Neuronal stem cell (in vitro differentiated cells): Measurements from ENCODE around the gene RAD51B.

ENCODE experiments used
- DNase-seq: peaks from one replicate; pipeline ENCODE4 v3.0.0-alpha.2; 2013; ENCODE audit warnings: low spot score
- H2AFZ ChIP-seq: one replicate; pipeline ENCODE4 v1.6.1; 2013; ENCODE audit warnings: mild to moderate bottlenecking, low read length, inconsistent platforms
- H2AK5ac ChIP-seq: 2 replicates; pipeline ENCODE4 v1.6.1; 2013; ENCODE audit warnings: low read depth, mild to moderate bottlenecking, inconsistent platforms, low read length, moderate library complexity, mixed read lengths
- H2BK120ac ChIP-seq: 2 replicates; pipeline ENCODE4 v1.6.1; 2013; ENCODE audit warnings: low read depth, mild to moderate bottlenecking, inconsistent platforms, low read length, moderate library complexity, mixed read lengths
- H2BK12ac ChIP-seq: one replicate; pipeline ENCODE4 v1.6.1; 2013; ENCODE audit warnings: low read length, inconsistent platforms
- H2BK15ac ChIP-seq: 2 replicates; pipeline ENCODE4 v1.6.1; 2013; ENCODE audit warnings: mild to moderate bottlenecking, low read length, inconsistent platforms, mixed read lengths
- H2BK5ac ChIP-seq: one replicate; pipeline ENCODE4 v1.6.1; 2013; ENCODE audit warnings: inconsistent platforms, mild to moderate bottlenecking, low read length, moderate library complexity
- H3K14ac ChIP-seq: one replicate; pipeline ENCODE4 v1.6.1; 2013; ENCODE audit warnings: low read length, inconsistent platforms
- H3K18ac ChIP-seq: 2 replicates; pipeline ENCODE4 v1.6.1; 2013; ENCODE audit warnings: low read length, inconsistent platforms
- H3K23ac ChIP-seq: 2 replicates; pipeline ENCODE4 v1.6.1; 2013; ENCODE audit warnings: low read depth, mild to moderate bottlenecking, mixed read lengths, low read length, inconsistent platforms; ENCODE audit not compliant: poor library complexity
- H3K27ac ChIP-seq: replicated peaks from 3 replicates; pipeline ENCODE4 v1.5.1; 2013; ENCODE audit warnings: low read length, inconsistent platforms
- H3K27me3 ChIP-seq, 3 experiments: 2 replicates each; pipeline ENCODE4 v1.6.1; 2013; ENCODE audit warnings: low read length in 3 of 3, mild to moderate bottlenecking in 2 of 3, inconsistent platforms in 1 of 3, low read depth in 1 of 3, mixed read lengths in 1 of 3, moderate library complexity in 1 of 3; ENCODE audit not compliant: control insufficient read depth in 3 of 3, insufficient read depth in 3 of 3
- H3K36me3 ChIP-seq, 2 donors: replicated peaks in 1 of 2; 2 replicates each; pipeline ENCODE4 v1.6.1; 2013; ENCODE audit warnings: low read length in 2 of 2; ENCODE audit not compliant: control insufficient read depth in 2 of 2, insufficient read depth in 2 of 2
- H3K4ac ChIP-seq: 2 replicates; pipeline ENCODE4 v1.6.1; 2013; ENCODE audit warnings: inconsistent platforms, mild to moderate bottlenecking, low read length, moderate library complexity
- H3K4me1 ChIP-seq, 2 donors: 1 replicate in 1 of 2; 2 replicates in 1 of 2; pipeline ENCODE4 v1.6.1; 2013; ENCODE audit warnings: low read length in 2 of 2, low read depth in 1 of 2; ENCODE audit not compliant: control insufficient read depth in 2 of 2, insufficient read depth in 1 of 2
- H3K4me2 ChIP-seq: one replicate; pipeline ENCODE4 v1.6.1; 2013; ENCODE audit warnings: mild to moderate bottlenecking, low read length, inconsistent platforms; ENCODE audit not compliant: insufficient read depth, poor library complexity, severe bottlenecking
- H3K4me3 ChIP-seq, 2 donors: 2 replicates each; pipeline ENCODE4 v1.5.1; 2013; ENCODE audit warnings: low read length in 2 of 2, mild to moderate bottlenecking in 2 of 2, inconsistent platforms in 1 of 2, moderate library complexity in 1 of 2
- H3K79me1 ChIP-seq: one replicate; pipeline ENCODE4 v1.6.1; 2013; ENCODE audit warnings: low read depth, mild to moderate bottlenecking, inconsistent platforms, low read length, moderate library complexity
- H3K9ac ChIP-seq: one replicate; pipeline ENCODE4 v1.6.1; 2013; ENCODE audit warnings: mild to moderate bottlenecking, low read depth, low read length, inconsistent platforms; ENCODE audit not compliant: poor library complexity
- H3K9me3 ChIP-seq, 2 donors: replicated peaks in 1 of 2; 2 replicates each; pipeline versions ENCODE3 to v1.6.1; 2013; ENCODE audit warnings: low read length in 2 of 2, mild to moderate bottlenecking in 2 of 2, inconsistent platforms in 1 of 2, low read depth in 1 of 2, mixed read lengths in 1 of 2, moderate library complexity in 1 of 2; ENCODE audit not compliant: control insufficient read depth in 2 of 2, insufficient read depth in 1 of 2
- H4K8ac ChIP-seq: one replicate; pipeline ENCODE4 v1.6.1; 2013; ENCODE audit warnings: low read depth, mild to moderate bottlenecking, inconsistent platforms, low read length, moderate library complexity
- H4K91ac ChIP-seq: one replicate; pipeline ENCODE4 v1.6.1; 2013; ENCODE audit warnings: low read length, low read depth, mild to moderate bottlenecking, inconsistent platforms; ENCODE audit not compliant: poor library complexity
- WGBS, 2 donors: extraction: QIAGEN DNeasy Blood & Tissue Kit; methylation state at CpG; one replicate each; pipeline ENCODE4 v1.1.7; 2013; ENCODE audit warnings: missing lambda C conversion rate in 2 of 2, mixed read lengths in 1 of 2; ENCODE audit not compliant: insufficient read length in 2 of 2, insufficient replicate concordance in 1 of 2; ENCODE audit errors: extremely low coverage in 2 of 2; 5-methylcytosine and 5-hydroxymethylcytosine counted together

Gene RAD51B

GRCh38 chr14:68231898-68232297 lies 412.3 kb downstream of the RAD51B start:
- Histone ChIP-seq H3K18ac (no peak overlapping the region), H2BK5ac (no peak overlapping the region), H3K36me3 (no peaks in the 10 kb centered on the region), H2AFZ (no peak overlapping the region), H3K4me2 (no peak overlapping the region), H2AK5ac (no peak overlapping the region), H3K14ac (no peak overlapping the region), H4K8ac (no peak overlapping the region), H3K4me3 (no peak overlapping the region), H3K9me3 (no peaks in the 10 kb centered on the region), H3K79me1 (no peaks in the 10 kb centered on the region), H3K27ac (no peak overlapping the region), H2BK12ac (no peak overlapping the region), H3K23ac (no peak overlapping the region), H3K4me1 (peaks cover 0 to 9% of the 10 kb centered on the region in 2 donors), H3K27me3 (no peaks in the 10 kb centered on the region), H4K91ac (no peak overlapping the region), H3K4ac (no peak overlapping the region), H3K9ac (no peak overlapping the region), H2BK15ac (no peak overlapping the region), H2BK120ac (no peak overlapping the region)
- no peak for DNase-seq
- no CpG with 5 or more reads among the region's 1 CpG for WGBS, 2 donors

GRCh38 chr14:68232300-68233055 lies 412.9 kb downstream of the RAD51B start:
- H3K4ac ChIP-seq, result no peak overlapping the region
- H2BK120ac ChIP-seq, result no peak overlapping the region
- DNase-seq, result no peak
- no peak overlapping the region for H2BK12ac ChIP-seq
- H3K4me1 ChIP-seq, result peaks cover 0 to 9% of the 10 kb centered on the region in 2 donors
- no peaks in the 10 kb centered on the region for H3K9me3 ChIP-seq
- no peak overlapping the region for H3K18ac ChIP-seq
- no peak overlapping the region for H4K8ac ChIP-seq
- H2AK5ac ChIP-seq, result no peak overlapping the region
- H3K14ac ChIP-seq, result no peak overlapping the region
- no peaks in the 10 kb centered on the region for H3K27me3 ChIP-seq
- no peaks in the 10 kb centered on the region for H3K36me3 ChIP-seq
- no peak overlapping the region for H4K91ac ChIP-seq
- H3K79me1 ChIP-seq, result no peaks in the 10 kb centered on the region
- H3K4me2 ChIP-seq, result no peak overlapping the region
- H3K4me3 ChIP-seq, result no peak overlapping the region
- H2BK15ac ChIP-seq, result no peak overlapping the region
- H2BK5ac ChIP-seq, result no peak overlapping the region
- H3K23ac ChIP-seq, result no peak overlapping the region
- H3K9ac ChIP-seq, result no peak overlapping the region
- WGBS, 2 donors, result no CpG with 5 or more reads among the region's 2 CpGs
- H2AFZ ChIP-seq, result no peak overlapping the region
- H3K27ac ChIP-seq, result no peak overlapping the region

DNA sequence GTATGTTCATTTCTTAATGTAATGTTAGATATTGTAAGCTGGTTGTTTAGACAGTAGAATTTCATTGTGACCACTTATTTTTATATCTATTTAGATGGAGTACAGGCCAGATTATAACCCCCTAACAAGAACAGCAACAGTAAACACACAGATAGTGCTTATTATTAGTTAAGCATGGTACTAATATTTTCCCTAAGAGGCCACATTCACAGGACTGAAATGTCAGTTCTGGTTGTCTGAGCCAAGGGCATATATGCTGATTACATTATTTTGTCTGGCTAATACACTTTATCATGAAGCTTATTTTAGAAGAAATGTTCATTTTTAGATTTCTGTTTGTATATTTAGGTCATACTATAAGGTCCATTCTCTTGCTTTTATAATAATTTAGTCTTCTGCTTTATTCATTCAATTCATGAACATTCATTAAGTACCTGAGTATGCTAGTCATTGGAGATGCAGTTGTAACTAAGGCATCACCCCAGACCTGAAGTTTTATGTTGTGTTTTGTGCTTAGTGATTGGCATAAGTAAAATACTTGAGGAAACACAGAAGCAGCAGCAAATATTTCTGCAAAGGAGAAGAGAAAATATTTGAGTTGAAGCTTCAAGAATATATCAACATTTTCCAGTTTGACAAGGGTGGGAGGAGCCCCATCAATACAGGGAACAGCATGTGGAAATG lies 413.7 kb downstream of the RAD51B start:
- Histone ChIP-seq H3K18ac (no peak overlapping the region), H3K14ac (no peak overlapping the region), H3K9me3 (no peaks in the 10 kb centered on the region), H3K36me3 (no peaks in the 10 kb centered on the region), H3K4me2 (no peak overlapping the region), H4K8ac (no peak overlapping the region), H2AK5ac (no peak overlapping the region), H2BK15ac (no peak overlapping the region), H3K4me1 (peaks cover 0 to 9% of the 10 kb centered on the region in 2 donors), H3K9ac (no peak overlapping the region), H3K23ac (no peak overlapping the region), H2BK5ac (no peak overlapping the region), H3K27me3 (no peaks in the 10 kb centered on the region), H3K4me3 (no peak overlapping the region), H2AFZ (no peak overlapping the region), H2BK120ac (no peak overlapping the region), H3K27ac (no peak overlapping the region), H3K79me1 (no peaks in the 10 kb centered on the region), H3K4ac (no peak overlapping the region), H4K91ac (no peak overlapping the region), H2BK12ac (no peak overlapping the region)
- DNase-seq, result no peak

- no peak overlapping the region for H4K8ac ChIP-seq
- no peak for DNase-seq
- H2AFZ ChIP-seq, result no peak overlapping the region
- H3K4ac ChIP-seq, result no peak overlapping the region
- H3K9ac ChIP-seq, result no peak overlapping the region
- peaks cover 0 to 9% of the 10 kb centered on the region in 2 donors for H3K4me1 ChIP-seq
- H3K79me1 ChIP-seq, result no peaks in the 10 kb centered on the region
- H3K18ac ChIP-seq, result no peak overlapping the region
- no peak overlapping the region for H2BK12ac ChIP-seq
- H3K9me3 ChIP-seq, result no peaks in the 10 kb centered on the region
- H2BK120ac ChIP-seq, result no peak overlapping the region
- H2BK5ac ChIP-seq, result no peak overlapping the region
- H3K23ac ChIP-seq, result no peak overlapping the region
- H3K27ac ChIP-seq, result no peak overlapping the region
- H3K4me3 ChIP-seq, result no peak overlapping the region
- no peak overlapping the region for H2BK15ac ChIP-seq
- H4K91ac ChIP-seq, result no peak overlapping the region
- H3K36me3 ChIP-seq, result no peaks in the 10 kb centered on the region
- H3K14ac ChIP-seq, result no peak overlapping the region
- no peak overlapping the region for H3K4me2 ChIP-seq
- WGBS, 2 donors, result no CpG with 5 or more reads among the region's 3 CpGs
- no peak overlapping the region for H2AK5ac ChIP-seq
- H3K27me3 ChIP-seq, result no peaks in the 10 kb centered on the region
These were observed 414.7 kb downstream of the RAD51B start for GRCh38 chr14:68234101-68234905.
